ENCODE results near the gene RPL10L. TPM values are rescaled to one million over a fixed set of nuclear protein-coding genes. Genes with fewer than 3 reads are reported as not detected.

Gene RPL10L
- total and polyA plus RNA-seq, 8 donors = not detected

DNA sequence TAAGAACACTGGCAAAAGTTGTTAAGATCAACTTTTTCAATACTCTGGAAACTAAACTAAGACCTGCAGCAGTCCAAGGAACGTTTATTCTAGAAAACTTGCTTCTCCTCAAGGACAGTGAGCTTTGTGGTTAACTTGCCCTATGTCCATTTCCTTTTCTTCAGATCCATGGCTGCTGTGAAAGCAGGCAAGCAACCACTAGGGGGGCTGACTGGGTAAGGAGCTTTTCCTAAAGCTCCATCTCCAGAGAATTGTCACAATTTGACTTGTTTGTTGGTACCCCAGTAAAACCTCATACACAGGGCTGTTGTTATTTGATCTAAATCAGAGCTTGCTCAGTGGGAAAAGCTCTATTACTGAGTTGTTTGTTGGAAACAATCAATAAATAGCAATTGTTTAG lies 10.1 kb upstream of the RPL10L start:
- no peak for FAIRE-seq
- intact Hi-C loops (cut with DNase I) = no loop called here

DNA sequence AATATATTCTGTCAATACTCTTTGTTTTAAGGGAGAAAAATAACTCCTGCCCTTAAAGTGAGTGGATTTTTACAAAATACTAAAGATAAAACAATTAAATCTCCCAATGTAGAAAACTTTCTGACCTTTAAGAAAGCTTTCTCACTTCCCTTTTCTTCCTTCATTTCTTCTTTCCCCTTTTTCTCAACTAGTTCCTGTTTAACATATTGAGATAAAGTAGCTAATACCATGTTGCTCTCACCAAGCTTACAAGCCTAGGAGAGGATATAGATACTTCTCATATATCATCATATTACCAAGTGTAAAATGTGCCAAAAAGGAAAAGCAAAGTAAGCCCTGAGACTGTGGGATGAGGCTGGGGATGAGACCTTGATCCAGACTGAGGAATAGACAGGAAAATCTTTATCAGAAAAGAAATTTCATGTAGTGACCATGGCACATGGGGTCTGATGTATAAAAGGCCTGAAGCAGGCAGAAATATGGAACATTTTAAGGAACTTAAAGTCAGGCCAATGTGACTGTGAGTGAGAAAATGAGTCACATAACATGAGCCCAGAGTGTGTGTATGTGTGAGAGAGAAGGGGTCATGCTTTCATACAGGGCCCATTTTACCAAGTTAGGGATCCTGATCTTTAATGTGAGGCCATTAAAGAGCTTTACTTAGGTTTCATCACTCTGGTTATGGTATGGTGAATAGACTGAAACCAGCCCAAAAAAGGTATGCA lies 1.6 kb upstream of the RPL10L start:
- H3K4me1 ChIP-seq = no peaks in the 10 kb centered on the region
- H3K27ac ChIP-seq = no peak overlapping the region
- no peak overlapping the region for H3K4me3 ChIP-seq
- no peak for ATAC-seq
- FAIRE-seq = no peak
- intact Hi-C loops (cut with DNase I) = no loop called here
- H3K36me3 ChIP-seq = no peaks in the 10 kb centered on the region
- no peak for DNase-seq
- H3K27me3 ChIP-seq = no peaks in the 10 kb centered on the region
- no peaks in the 10 kb centered on the region for H3K9me3 ChIP-seq
- TF ChIP-seq, protein P1, sequence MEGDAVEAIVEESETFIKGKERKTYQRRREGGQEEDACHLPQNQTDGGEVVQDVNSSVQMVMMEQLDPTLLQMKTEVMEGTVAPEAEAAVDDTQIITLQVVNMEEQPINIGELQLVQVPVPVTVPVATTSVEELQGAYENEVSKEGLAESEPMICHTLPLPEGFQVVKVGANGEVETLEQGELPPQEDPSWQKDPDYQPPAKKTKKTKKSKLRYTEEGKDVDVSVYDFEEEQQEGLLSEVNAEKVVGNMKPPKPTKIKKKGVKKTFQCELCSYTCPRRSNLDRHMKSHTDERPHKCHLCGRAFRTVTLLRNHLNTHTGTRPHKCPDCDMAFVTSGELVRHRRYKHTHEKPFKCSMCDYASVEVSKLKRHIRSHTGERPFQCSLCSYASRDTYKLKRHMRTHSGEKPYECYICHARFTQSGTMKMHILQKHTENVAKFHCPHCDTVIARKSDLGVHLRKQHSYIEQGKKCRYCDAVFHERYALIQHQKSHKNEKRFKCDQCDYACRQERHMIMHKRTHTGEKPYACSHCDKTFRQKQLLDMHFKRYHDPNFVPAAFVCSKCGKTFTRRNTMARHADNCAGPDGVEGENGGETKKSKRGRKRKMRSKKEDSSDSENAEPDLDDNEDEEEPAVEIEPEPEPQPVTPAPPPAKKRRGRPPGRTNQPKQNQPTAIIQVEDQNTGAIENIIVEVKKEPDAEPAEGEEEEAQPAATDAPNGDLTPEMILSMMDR (IDR thresholded peaks at IDR 0.05) = no peak

More for the DNA sequence above, 10.1 kb upstream of the RPL10L start:
- DNase-seq (no peak), ATAC-seq (no peak)
- Histone ChIP-seq H3K27ac (no peak overlapping the region), H3K4me1 (no peaks in the 10 kb centered on the region), H3K27me3 (no peaks in the 10 kb centered on the region), H3K4me3 (no peak overlapping the region), H3K36me3 (no peaks in the 10 kb centered on the region), H3K9me3 (no peaks in the 10 kb centered on the region)
- WGBS, 2 donors = 14 to 15% methylated on average over 1 of the region's 1 CpG
- TF ChIP-seq, protein P1 (IDR thresholded peaks at IDR 0.05) = no peak

- FAIRE-seq (no peak), ATAC-seq (no peak), DNase-seq (no peak)
- Histone ChIP-seq H3K36me3 (no peaks in the 10 kb centered on the region), H3K27me3 (no peaks in the 10 kb centered on the region), H3K4me1 (no peaks in the 10 kb centered on the region), H3K9me3 (no peaks in the 10 kb centered on the region), H3K4me3 (no peak overlapping the region), H3K27ac (no peak overlapping the region)
- TF ChIP-seq, protein P1 (IDR thresholded peaks at IDR 0.05) = no peak
- intact Hi-C loops (cut with DNase I) = no loop called here
Observed at GRCh38 chr14:46646796-46647195, 4.8 kb downstream of the RPL10L start.

DNA sequence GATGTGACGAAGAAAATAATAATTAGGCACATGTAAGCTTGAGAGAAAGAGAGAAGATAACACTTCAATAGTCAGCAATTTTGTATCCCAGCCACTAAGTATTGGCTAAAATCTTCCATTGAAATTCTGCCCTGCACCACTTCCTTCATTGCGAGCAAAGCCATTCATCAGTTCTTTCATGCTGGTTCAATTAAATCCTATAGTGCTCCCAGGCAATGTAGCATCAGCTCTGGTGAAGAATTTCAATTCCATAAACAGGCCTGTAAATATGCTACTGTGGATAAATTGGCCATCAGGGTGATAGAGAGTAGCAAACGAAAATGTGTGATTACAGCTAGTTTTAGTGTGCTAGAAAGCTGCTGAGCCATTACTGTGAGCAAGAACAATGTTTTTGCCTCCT lies 24.7 kb downstream of the RPL10L start:
- H3K36me3 ChIP-seq = no peaks in the 10 kb centered on the region
- no peaks in the 10 kb centered on the region for H3K9me3 ChIP-seq
- no peak overlapping the region for H3K4me3 ChIP-seq
- no peak for FAIRE-seq
- ATAC-seq = no peak
- TF ChIP-seq, protein P1 (IDR thresholded peaks at IDR 0.05) = no peak
- no peak for DNase-seq
- 51 to 56% methylated on average over 3 of the region's 3 CpGs for WGBS, 2 donors
- intact Hi-C loops (cut with DNase I) = no loop called here
- no peak overlapping the region for H3K27ac ChIP-seq
- no peaks in the 10 kb centered on the region for H3K27me3 ChIP-seq
- H3K4me1 ChIP-seq = no peaks in the 10 kb centered on the region
